Stimulated activated effector memory CD8-positive, alpha-beta T cell treated with anti-CD3 and anti-CD28 coated beads, Interleukin-12 subunit alpha, Interleukin-12 subunit beta, amount 100 ng/mL, for 72 hours (primary cell): ENCODE results near the gene PRR29.

Experiments used
- ATAC-seq: fragments of 150-1000 bp; cut with Tn5 transposase; 2 replicates; pipeline ENCODE4 v1.10.0; 2021
- DNase-seq, 2 donors: peaks; one replicate each; pipeline ENCODE4 v3.0.0; 2021 to 2022; ENCODE audit warnings: low spot score in 2 of 2
- H3K27ac Mint-ChIP-seq: one replicate; pipeline ENCODE4 v1.8.0; 2022; ENCODE audit warnings: mild to moderate bottlenecking, mixed read lengths
- H3K36me3 Mint-ChIP-seq: one replicate; pipeline ENCODE4 v1.8.0; 2022; ENCODE audit warnings: mild to moderate bottlenecking, mixed read lengths
- H3K4me1 Mint-ChIP-seq: one replicate; pipeline ENCODE4 v1.8.0; 2022; ENCODE audit warnings: mixed read lengths
- H3K4me3 Mint-ChIP-seq: one replicate; pipeline ENCODE4 v1.8.0; 2022; ENCODE audit warnings: mild to moderate bottlenecking, mixed read lengths
- H3K9me3 Mint-ChIP-seq: one replicate; pipeline ENCODE4 v1.8.0; 2022; ENCODE audit warnings: mixed read lengths

The PRR29 gene

DNA sequence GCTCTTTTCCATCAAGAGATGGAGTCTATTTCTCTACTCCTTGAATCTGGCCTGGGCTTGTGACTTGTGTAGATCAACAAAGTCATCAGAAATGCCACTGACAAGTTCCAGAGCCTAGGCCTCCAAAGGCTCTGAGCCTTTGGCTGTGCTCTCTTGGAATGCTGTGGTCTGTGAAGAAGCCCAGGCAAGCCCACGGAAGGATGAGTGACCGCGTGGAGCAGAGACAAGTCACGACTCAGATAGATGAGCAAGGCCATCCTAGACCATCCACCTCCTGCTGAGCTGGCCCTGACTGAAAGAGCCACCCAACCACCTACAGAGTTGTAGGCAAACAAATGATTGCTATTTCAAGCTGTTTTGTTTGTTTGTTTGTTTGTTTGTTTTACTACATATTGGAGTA lies 33.9 kb downstream of the PRR29 start:
- peak overlapping the region; percentile 52 for H3K27ac Mint-ChIP-seq
- peaks cover 42% of the 10 kb centered on the region for H3K36me3 Mint-ChIP-seq
- H3K4me1 Mint-ChIP-seq = peaks cover 16% of the 10 kb centered on the region
- DNase-seq = no peak
- no peaks in the 10 kb centered on the region for H3K9me3 Mint-ChIP-seq
- peak; percentile 34 for ATAC-seq
- H3K4me3 Mint-ChIP-seq = no peak overlapping the region

DNA sequence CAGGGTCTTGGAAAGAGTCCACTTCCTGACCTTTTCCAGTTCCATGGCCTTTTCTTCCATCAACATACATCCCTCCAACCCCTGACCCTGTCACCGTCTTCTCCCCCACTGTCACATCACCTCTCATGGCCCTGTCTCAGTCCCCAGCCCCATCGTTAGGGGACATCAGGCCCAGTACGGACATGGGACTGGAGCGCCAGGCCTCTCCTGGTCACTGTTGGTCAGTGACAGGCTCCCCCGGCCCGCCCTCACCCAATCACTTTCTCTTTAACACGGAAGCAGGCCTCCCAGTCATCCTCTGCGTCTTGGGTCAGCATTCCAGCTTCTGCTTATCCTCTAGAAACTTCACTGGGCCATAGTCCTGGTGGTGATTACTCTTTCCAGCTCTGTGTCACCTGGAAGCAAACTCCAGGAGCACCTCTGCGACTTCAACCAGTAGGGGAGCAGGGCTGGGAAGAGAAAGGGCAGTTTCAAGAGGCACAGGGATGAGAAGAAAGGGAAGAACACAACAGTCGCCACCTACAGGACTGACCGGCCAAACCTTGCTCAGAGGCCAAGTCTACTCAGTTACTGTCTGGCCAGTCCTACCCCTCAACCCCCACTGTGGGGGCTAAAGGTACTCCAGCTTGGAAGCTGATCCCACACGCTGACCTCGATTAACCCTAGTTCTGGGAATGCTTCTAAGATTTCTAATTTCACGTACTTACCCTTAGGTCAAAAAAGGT lies 38.2 kb downstream of the PRR29 start:
- peaks cover 73% of the 10 kb centered on the region for H3K36me3 Mint-ChIP-seq
- no peak for DNase-seq
- no peaks in the 10 kb centered on the region for H3K9me3 Mint-ChIP-seq
- no peak for ATAC-seq
- H3K4me3 Mint-ChIP-seq = no peak overlapping the region
- H3K4me1 Mint-ChIP-seq = peaks cover 23% of the 10 kb centered on the region
- H3K27ac Mint-ChIP-seq = peak overlapping the region; percentile 80

DNA sequence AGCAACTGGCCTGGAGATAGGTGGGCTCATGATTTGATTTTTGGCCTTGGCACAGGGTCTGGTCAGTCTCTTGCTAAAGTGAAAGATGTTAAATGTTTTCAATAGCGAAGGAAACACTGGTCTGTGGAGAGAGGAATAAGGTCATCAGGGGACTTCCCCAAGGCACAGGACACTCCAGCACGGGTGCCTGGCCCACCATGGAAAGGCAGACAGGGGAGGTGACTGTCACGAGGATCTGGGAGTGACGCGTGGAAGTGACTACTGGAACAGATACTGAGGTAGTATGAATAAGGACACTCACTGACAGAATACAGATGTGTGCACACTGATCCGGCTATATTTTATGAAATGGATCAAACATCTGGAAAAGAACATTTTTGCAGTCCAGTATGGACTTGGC lies 39.0 kb downstream of the PRR29 start:
- Mint-ChIP-seq H3K4me1 (peaks cover 31% of the 10 kb centered on the region), H3K9me3 (no peaks in the 10 kb centered on the region), H3K4me3 (no peak overlapping the region), H3K27ac (peak overlapping the region; percentile 80), H3K36me3 (peaks cover 81% of the 10 kb centered on the region)
- DNase-seq (no peak), ATAC-seq (no peak)

DNA sequence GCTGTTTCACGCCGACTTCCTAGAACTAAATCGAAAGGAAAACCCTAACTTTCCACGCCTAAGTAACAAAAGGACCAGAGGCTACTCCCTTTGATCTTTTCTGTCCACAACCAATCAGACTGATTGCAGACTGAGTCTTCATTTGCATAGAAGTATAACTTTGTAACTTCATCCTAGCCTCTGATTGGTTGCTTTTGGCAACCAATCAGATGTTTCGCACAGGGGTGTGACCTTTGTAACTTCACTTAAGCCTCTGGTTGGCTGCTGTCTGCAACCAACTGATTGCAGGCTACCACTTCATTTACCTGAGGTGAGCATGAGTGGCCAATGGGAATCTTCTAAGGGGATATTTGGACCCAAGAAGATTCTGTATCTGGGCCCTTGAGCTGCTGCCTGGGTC lies 39.7 kb downstream of the PRR29 start:
- ATAC-seq (no peak), DNase-seq (no peak)
- H3K36me3 Mint-ChIP-seq = peaks cover 87% of the 10 kb centered on the region
- peaks cover 34% of the 10 kb centered on the region for H3K4me1 Mint-ChIP-seq
- H3K27ac Mint-ChIP-seq = peak overlapping the region; percentile 87
- H3K4me3 Mint-ChIP-seq = no peak overlapping the region
- H3K9me3 Mint-ChIP-seq = no peaks in the 10 kb centered on the region

DNA sequence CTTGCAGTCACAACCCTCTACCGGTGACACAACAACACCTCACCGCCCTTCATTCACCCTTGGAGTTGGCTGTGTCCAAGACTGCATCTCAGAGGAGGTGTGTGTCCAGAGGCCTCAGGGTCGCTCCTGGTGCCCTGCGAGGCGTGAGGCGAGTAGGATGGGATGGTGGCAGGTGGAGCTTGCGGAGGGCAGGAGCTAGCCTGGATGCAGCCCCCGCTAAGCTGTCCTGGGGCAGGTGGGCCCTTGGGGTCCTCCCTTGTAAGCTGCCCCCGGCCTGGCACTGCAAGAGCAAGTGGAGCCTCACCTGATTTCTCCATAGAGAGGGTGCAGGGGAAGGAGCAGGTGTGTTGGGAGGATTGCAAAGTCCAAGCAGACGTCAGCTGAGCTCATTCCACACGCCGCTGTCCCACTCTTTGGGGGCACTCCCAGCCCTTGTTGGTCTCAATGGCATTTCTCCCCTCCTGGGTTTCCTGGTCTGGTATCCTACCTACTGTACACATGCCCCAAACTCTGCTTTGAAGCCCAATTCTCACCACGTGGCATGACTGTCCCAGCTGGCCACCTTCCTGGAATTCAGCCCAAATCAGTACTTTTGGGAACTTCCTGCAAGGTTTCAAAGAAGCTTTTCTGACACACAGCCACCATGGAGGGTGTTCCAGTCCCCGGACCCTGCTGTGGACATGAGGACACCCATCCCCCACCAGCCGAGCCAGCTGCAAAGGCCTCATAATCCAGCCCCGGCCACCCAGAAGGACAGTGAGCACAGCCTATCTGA lies 40.4 kb downstream of the PRR29 start:
- Mint-ChIP-seq H3K4me1 (peaks cover 40% of the 10 kb centered on the region), H3K36me3 (peaks cover 88% of the 10 kb centered on the region), H3K4me3 (no peak overlapping the region), H3K9me3 (no peaks in the 10 kb centered on the region), H3K27ac (peak overlapping the region; percentile 87)
- no peak for DNase-seq
- ATAC-seq = no peak

DNA sequence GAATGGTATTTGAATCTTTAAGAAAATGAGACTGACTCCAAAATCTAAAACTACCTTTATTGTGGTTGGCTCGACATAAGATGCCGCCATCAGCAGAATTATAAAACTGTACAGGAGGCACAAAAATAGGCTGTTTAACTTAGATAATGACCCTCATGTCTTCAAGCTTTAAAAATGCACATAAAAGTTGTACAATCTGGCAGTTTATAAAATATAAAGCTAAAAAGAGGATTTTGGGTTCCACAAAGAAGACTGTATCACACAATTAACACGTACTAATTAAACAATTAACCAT lies 40.9 kb downstream of the PRR29 start:
- no peak for ATAC-seq
- Mint-ChIP-seq H3K9me3 (no peaks in the 10 kb centered on the region), H3K4me1 (peaks cover 45% of the 10 kb centered on the region), H3K36me3 (peaks cover 88% of the 10 kb centered on the region), H3K4me3 (no peak overlapping the region), H3K27ac (peak overlapping the region; percentile 87)
- DNase-seq = no peak

DNA sequence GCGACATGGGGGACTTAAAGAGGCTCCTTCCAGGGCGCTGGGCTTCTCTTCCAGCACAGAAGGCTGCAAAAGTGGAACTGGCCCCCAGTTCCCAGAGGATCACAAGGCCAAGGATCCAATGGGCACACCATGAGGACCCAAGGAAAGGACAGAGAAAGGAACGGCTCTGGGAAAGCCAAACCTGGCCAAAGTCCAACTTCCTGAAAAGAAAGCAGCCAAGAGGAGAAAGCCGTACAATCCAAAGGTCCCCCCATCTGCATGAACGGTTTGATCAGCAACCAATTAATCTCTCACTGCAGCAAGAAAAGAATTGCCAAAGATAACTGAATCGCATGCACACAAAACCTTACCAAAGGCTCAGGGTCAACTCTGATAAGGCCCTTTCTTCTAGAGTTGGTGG lies 42.1 kb downstream of the PRR29 start:
- no peaks in the 10 kb centered on the region for H3K9me3 Mint-ChIP-seq
- H3K27ac Mint-ChIP-seq = peak overlapping the region; percentile 87
- H3K4me1 Mint-ChIP-seq = peaks cover 44% of the 10 kb centered on the region
- peaks cover 98% of the 10 kb centered on the region for H3K36me3 Mint-ChIP-seq
- H3K4me3 Mint-ChIP-seq = no peak overlapping the region
- ATAC-seq (no peak), DNase-seq (no peak)

DNA sequence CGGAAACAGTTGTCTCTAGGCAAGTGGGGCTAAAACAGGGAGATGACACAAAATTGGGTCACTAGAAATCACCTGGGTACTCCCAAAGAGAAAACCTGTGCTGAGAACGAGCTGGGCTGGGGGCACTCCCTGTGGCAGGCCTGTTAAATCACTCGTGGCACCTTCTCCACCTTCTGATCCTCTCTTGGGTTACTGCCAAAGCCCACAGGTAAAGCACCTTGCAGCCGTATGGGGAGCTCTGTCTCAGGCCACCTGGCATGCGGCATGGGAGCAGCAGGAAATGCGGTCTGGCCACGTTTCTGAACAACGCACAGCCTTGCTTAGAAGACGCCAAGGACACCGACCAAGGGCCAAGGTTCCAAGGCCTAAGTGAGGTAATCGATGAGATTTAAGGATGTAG lies 43.8 kb downstream of the PRR29 start:
- ATAC-seq (peak; percentile 28), DNase-seq (no peak)
- no peaks in the 10 kb centered on the region for H3K9me3 Mint-ChIP-seq
- no peak overlapping the region for H3K4me3 Mint-ChIP-seq
- H3K27ac Mint-ChIP-seq = peak overlapping the region; percentile 87
- peaks cover 51% of the 10 kb centered on the region for H3K4me1 Mint-ChIP-seq
- H3K36me3 Mint-ChIP-seq = peaks cover 98% of the 10 kb centered on the region

DNA sequence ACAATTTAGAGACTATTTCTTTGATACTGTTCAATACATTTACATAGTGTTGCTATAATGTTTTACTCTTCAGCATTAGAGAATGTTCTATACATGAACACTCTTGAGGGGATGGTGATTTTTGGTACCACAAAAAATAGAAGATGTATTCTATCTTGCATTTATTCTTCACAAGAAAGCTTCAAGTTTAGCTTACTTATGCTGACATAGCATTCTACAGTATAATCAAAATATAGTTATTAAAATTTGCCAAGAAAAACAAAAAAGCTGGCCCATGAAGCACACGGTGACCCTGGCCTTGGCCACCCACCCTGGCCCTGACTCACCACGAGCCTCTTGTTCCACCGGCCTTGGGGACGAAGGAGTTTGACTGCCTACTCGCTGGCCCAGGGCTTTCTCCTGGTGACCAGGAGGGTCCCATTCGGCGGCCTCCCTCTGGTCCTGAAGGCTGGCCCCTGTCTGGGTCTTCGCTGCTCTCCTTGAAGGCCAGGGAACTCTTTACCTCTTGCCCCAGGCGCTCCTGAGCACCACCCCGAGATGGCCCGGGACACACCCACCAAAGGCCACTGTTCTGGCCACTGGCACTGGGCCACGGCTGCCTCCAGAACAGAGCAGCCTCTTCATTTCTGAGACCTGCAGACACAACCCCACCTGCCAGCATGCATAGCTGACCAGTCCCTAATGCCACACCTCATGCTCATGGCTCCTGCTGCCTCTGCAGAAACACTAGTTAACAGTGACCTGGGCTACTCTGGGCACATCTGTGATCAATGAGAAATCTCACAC lies 44.7 kb downstream of the PRR29 start:
- Mint-ChIP-seq H3K36me3 (peaks cover 100% of the 10 kb centered on the region), H3K4me1 (peaks cover 50% of the 10 kb centered on the region), H3K9me3 (no peaks in the 10 kb centered on the region), H3K27ac (peak overlapping the region; percentile 87), H3K4me3 (no peak overlapping the region)
- DNase-seq (no peak), ATAC-seq (no peak)

DNA sequence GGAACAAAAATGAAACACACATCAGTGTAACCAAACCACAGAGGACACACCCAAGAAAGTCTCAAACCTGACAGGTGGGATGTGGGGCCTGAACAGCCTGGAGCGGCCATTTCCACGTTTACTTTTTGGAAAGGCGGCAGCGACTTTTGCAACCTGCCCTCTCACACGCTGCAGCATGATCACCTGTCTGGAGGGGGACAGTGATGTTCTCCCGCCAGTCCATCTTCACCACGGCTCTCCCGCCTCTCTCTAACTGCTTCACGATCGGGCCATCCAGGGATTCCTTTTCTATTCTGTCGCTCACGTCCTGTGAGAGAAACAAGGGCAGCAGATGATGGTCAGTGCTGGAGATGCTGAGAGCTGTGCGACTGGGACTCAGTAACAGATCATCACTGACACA lies 47.0 kb downstream of the PRR29 start:
- no peaks in the 10 kb centered on the region for H3K9me3 Mint-ChIP-seq
- peaks cover 47% of the 10 kb centered on the region for H3K4me1 Mint-ChIP-seq
- ATAC-seq (no peak), DNase-seq (no peak)
- H3K27ac Mint-ChIP-seq = peak overlapping the region; percentile 80
- H3K36me3 Mint-ChIP-seq = peaks cover 100% of the 10 kb centered on the region
- no peak overlapping the region for H3K4me3 Mint-ChIP-seq

DNA sequence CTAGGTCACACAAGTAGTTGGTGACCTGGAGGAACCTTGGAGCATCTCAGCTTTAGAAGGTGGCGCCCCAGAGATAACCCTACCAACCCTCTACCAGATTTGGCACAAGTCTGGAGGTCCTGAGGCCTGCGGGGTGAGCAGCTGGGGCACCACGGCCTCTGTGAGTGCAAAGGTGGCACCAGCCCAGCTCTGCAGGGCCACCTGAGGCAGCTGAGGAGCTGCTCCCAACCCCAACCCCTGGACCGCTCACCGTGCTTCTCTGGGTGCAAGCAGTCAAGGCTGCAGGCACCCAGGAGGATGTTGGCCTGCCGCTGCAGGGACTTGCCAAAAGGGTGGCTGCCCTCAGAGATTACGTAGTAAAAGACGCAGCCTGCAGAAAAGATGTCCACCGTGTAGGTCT lies 50.7 kb downstream of the PRR29 start:
- ATAC-seq (no peak), DNase-seq (no peak)
- no peaks in the 10 kb centered on the region for H3K9me3 Mint-ChIP-seq
- H3K27ac Mint-ChIP-seq = peak overlapping the region; percentile 58
- peaks cover 100% of the 10 kb centered on the region for H3K36me3 Mint-ChIP-seq
- no peak overlapping the region for H3K4me3 Mint-ChIP-seq
- H3K4me1 Mint-ChIP-seq = peaks cover 55% of the 10 kb centered on the region

DNA sequence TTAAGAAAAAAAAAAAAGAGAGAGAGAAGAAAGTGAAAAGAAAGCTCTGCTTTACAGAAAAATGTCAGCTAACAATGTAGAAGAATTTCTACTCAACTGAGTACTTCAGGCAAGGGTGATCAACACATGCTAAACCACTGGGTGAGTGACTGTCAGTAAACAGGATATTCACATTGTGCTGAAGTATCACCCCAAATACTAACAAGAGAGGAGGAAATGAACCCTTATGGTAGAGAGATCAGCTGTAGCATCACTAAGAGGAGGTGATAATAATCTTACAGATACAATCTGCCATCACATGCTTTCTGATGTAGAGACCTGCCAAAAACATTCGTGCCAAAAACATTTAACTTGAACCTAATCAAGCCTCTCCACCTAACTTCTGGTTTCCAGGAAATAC lies 53.0 kb downstream of the PRR29 start:
- Mint-ChIP-seq H3K9me3 (no peaks in the 10 kb centered on the region), H3K4me1 (peaks cover 56% of the 10 kb centered on the region), H3K4me3 (peak overlapping the region; percentile 47), H3K27ac (peak overlapping the region; percentile 91), H3K36me3 (peaks cover 100% of the 10 kb centered on the region)
- peak; percentile 98 for ATAC-seq
- DNase-seq = no peak

DNA sequence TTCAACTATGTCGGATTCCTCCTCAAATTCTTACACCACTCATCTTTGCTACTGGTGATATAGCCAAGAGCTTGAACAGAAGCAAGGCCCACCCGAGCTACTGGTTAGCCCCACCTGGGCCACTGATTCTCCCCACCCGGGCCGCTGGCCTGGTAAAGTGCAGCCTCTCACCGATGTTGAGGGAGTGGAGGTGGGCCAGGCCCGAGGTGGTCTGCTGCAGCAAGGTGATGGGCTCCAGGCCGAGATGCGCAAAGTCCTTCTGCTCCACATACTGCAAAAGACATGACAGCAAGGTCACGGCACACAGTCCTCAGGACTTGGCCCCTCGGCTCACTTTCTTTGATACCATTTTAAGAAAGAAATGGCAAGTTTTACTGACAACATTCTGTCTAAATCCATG lies 55.0 kb downstream of the PRR29 start:
- Mint-ChIP-seq H3K27ac (peak overlapping the region; percentile 91), H3K36me3 (peaks cover 100% of the 10 kb centered on the region), H3K4me3 (no peak overlapping the region), H3K9me3 (no peaks in the 10 kb centered on the region), H3K4me1 (peaks cover 73% of the 10 kb centered on the region)
- DNase-seq = no peak
- no peak for ATAC-seq
